Ectodermal cell (in vitro differentiated cells): ENCODE measurements around the gene GNPNAT1. TPM values are rescaled to one million over a fixed set of nuclear protein-coding genes. Genes with fewer than 3 reads are reported as not detected.

Source experiments
- H3K27ac ChIP-seq: 2 replicates; pipeline ENCODE4 v1.7.0; 2013; ENCODE audit warnings: mild to moderate bottlenecking, low read depth, low read length; ENCODE audit not compliant: insufficient read depth, poor library complexity, severe bottlenecking
- H3K27me3 ChIP-seq: 2 replicates; pipeline ENCODE4 v1.7.0; 2013; ENCODE audit warnings: mild to moderate bottlenecking, low read length; ENCODE audit not compliant: insufficient read depth, control insufficient read depth, poor library complexity, severe bottlenecking
- H3K36me3 ChIP-seq: one replicate; pipeline ENCODE4 v1.7.0; 2013; ENCODE audit warnings: low read length; ENCODE audit not compliant: control insufficient read depth, insufficient read depth
- H3K4me1 ChIP-seq: one replicate; pipeline ENCODE4 v1.7.0; 2013; ENCODE audit warnings: low read length; ENCODE audit not compliant: control insufficient read depth, insufficient read depth
- H3K4me3 ChIP-seq: 2 replicates; pipeline ENCODE4 v1.7.0; 2013; ENCODE audit warnings: low read depth, low read length, control low read depth; ENCODE audit not compliant: insufficient read depth
- H3K9me3 ChIP-seq: 2 replicates; pipeline ENCODE4 v1.7.0; 2013; ENCODE audit warnings: mild to moderate bottlenecking, low read length, moderate library complexity; ENCODE audit not compliant: control insufficient read depth
- WGBS, 2 experiments: methylation state at CpG; one replicate each; pipeline ENCODE4 v1.1.7; 2013; ENCODE audit warnings: missing lambda C conversion rate in 2 of 2; 5-methylcytosine and 5-hydroxymethylcytosine counted together
- polyA plus RNA-seq, 4 experiments: library from polyadenylated mRNA; stranded (reverse); fragments of 50-300 nt; gene quantifications; one replicate each; pipeline ENCODE4 v1.2.3, GENCODE V29; 2013

The GNPNAT1 gene
- 36.2 TPM for polyA plus RNA-seq (2013, experiment 1 of 4)
- 41.6 TPM for polyA plus RNA-seq (2013, experiment 2 of 4)
- polyA plus RNA-seq (2013, experiment 3 of 4), result 25.7 TPM
- 26.5 TPM for polyA plus RNA-seq (2013, experiment 4 of 4)

GRCh38 chr14:52791223-52792096 is at the start of gene GNPNAT1:
Gene GNPNAT1 (minus strand): TSS chr14:52791607. CDS start chr14:52784650, 6,957 bp downstream.
- Histone ChIP-seq H3K4me1 (peaks cover 7% of the 10 kb centered on the region), H3K27me3 (no peaks in the 10 kb centered on the region), H3K4me3 (peak within 1 kb of the TSS; percentile 79), H3K27ac (peak within 1 kb of the TSS; percentile 89), H3K9me3 (no peaks in the 10 kb centered on the region), H3K36me3 (no peaks in the 10 kb centered on the region)
- 1% methylated on average over 74 of the region's 74 CpGs for WGBS, 2 experiments

- Histone ChIP-seq H3K4me3 (no peak overlapping the region), H3K27ac (no peak overlapping the region), H3K27me3 (no peaks in the 10 kb centered on the region), H3K36me3 (no peaks in the 10 kb centered on the region), H3K4me1 (peaks cover 6% of the 10 kb centered on the region), H3K9me3 (no peaks in the 10 kb centered on the region)
- WGBS, 2 experiments, result 86 to 91% methylated on average over 3 of the region's 3 CpGs
Measured at GRCh38 chr14:52840877-52841276, 49.5 kb upstream of the GNPNAT1 start.

- H3K9me3 ChIP-seq, result no peaks in the 10 kb centered on the region
- no peaks in the 10 kb centered on the region for H3K27me3 ChIP-seq
- peaks cover 10% of the 10 kb centered on the region for H3K4me1 ChIP-seq
- 91 to 92% methylated on average over 7 of the region's 7 CpGs for WGBS, 2 experiments
- no peaks in the 10 kb centered on the region for H3K36me3 ChIP-seq
- no peak overlapping the region for H3K27ac ChIP-seq
- no peak overlapping the region for H3K4me3 ChIP-seq
Measured at GRCh38 chr14:52837451-52837850, 46.0 kb upstream of the GNPNAT1 start.

- Histone ChIP-seq H3K27me3 (no peaks in the 10 kb centered on the region), H3K36me3 (no peaks in the 10 kb centered on the region), H3K4me3 (no peak overlapping the region), H3K9me3 (no peaks in the 10 kb centered on the region), H3K4me1 (peaks cover 19% of the 10 kb centered on the region), H3K27ac (no peak overlapping the region)
- WGBS, 2 experiments, result 95 to 97% methylated on average over 9 of the region's 9 CpGs
Measured at GRCh38 chr14:52836063-52836462, 44.7 kb upstream of the GNPNAT1 start.

GRCh38 chr14:52835122-52835903 is 43.9 kb upstream of the GNPNAT1 start:
- 78 to 82% methylated on average over 12 of the region's 12 CpGs for WGBS, 2 experiments
- Histone ChIP-seq H3K4me1 (peaks cover 19% of the 10 kb centered on the region), H3K9me3 (no peaks in the 10 kb centered on the region), H3K36me3 (no peaks in the 10 kb centered on the region), H3K4me3 (no peak overlapping the region), H3K27me3 (no peaks in the 10 kb centered on the region), H3K27ac (no peak overlapping the region)

GRCh38 chr14:52834440-52834842 is 43.0 kb upstream of the GNPNAT1 start:
- 100% methylated on average over 1 of the region's 1 CpG; no CpG with 5 or more reads in 1 of the 2 experiments for WGBS, 2 experiments
- no peak overlapping the region for H3K4me3 ChIP-seq
- no peaks in the 10 kb centered on the region for H3K27me3 ChIP-seq
- no peaks in the 10 kb centered on the region for H3K36me3 ChIP-seq
- H3K9me3 ChIP-seq, result no peaks in the 10 kb centered on the region
- peaks cover 19% of the 10 kb centered on the region for H3K4me1 ChIP-seq
- H3K27ac ChIP-seq, result no peak overlapping the region

- WGBS, 2 experiments, result 92 to 94% methylated on average over 5 of the region's 5 CpGs
- Histone ChIP-seq H3K36me3 (no peaks in the 10 kb centered on the region), H3K4me3 (no peak overlapping the region), H3K27me3 (no peaks in the 10 kb centered on the region), H3K27ac (no peak overlapping the region), H3K9me3 (no peaks in the 10 kb centered on the region), H3K4me1 (peaks cover 19% of the 10 kb centered on the region)
Measured at GRCh38 chr14:52833891-52834290, 42.5 kb upstream of the GNPNAT1 start.

GRCh38 chr14:52829527-52830185 is 38.2 kb upstream of the GNPNAT1 start:
- Histone ChIP-seq H3K36me3 (no peaks in the 10 kb centered on the region), H3K4me1 (peaks cover 9% of the 10 kb centered on the region), H3K4me3 (no peak overlapping the region), H3K9me3 (no peaks in the 10 kb centered on the region), H3K27me3 (no peaks in the 10 kb centered on the region), H3K27ac (no peak overlapping the region)
- WGBS, 2 experiments, result 85 to 86% methylated on average over 5 to 6 of the region's 7 CpGs

- Histone ChIP-seq H3K27ac (no peak overlapping the region), H3K4me3 (no peak overlapping the region), H3K4me1 (peaks cover 9% of the 10 kb centered on the region), H3K27me3 (no peaks in the 10 kb centered on the region), H3K9me3 (no peaks in the 10 kb centered on the region), H3K36me3 (no peaks in the 10 kb centered on the region)
Measured at GRCh38 chr14:52827426-52827825, 36.0 kb upstream of the GNPNAT1 start.

GRCh38 chr14:52825085-52825484 is 33.7 kb upstream of the GNPNAT1 start:
- Histone ChIP-seq H3K27me3 (no peaks in the 10 kb centered on the region), H3K27ac (no peak overlapping the region), H3K4me1 (no peaks in the 10 kb centered on the region), H3K9me3 (no peaks in the 10 kb centered on the region), H3K36me3 (no peaks in the 10 kb centered on the region), H3K4me3 (no peak overlapping the region)
- WGBS, 2 experiments, result 87 to 100% methylated on average over 3 of the region's 4 CpGs
